ENCODE results near the gene BAD. TPM values are rescaled to one million over a fixed set of nuclear protein-coding genes. Genes with fewer than 3 reads are reported as not detected.

Gene BAD
- total and polyA plus RNA-seq, 2 of the 13 experiments (the other 11 are each of a cell fraction or from before 2014, with no cell fraction given), result 17.9 to 28.5 TPM

GRCh38 chr11:64240435-64241240 lies 43.8 kb downstream of the BAD start, which contains the start of gene FKBP2 (continued):
- TF ChIP-seq ZBTB14 (CRISPR knock-in tag; IDR thresholded peaks at IDR 0.05) (0 out of 2 replicates have a peak, but pooled peaks have one; percentile 16), RCOR2 (CRISPR knock-in tag; IDR thresholded peaks at IDR 0.05) (no peak), NAIF1 (CRISPR knock-in tag; IDR thresholded peaks at IDR 0.05; ENCODE audit: borderline replicate concordance) (no peak), DPF2 (CRISPR knock-in tag; IDR thresholded peaks at IDR 0.05; ENCODE audit: borderline replicate concordance, low read depth) (no peak), ZNF839 (CRISPR knock-in tag; IDR thresholded peaks at IDR 0.05; ENCODE audit: borderline replicate concordance) (no peak), JUND (CRISPR knock-in tag; IDR thresholded peaks at IDR 0.05) (no peak; the same call in 1 of the 2 replicates), CCDC6 (CRISPR knock-in tag; IDR thresholded peaks at IDR 0.05) (peak; percentile 55; the same call in 1 of the 2 replicates), ZGPAT (CRISPR knock-in tag; IDR thresholded peaks at IDR 0.05) (peak; percentile 76; the same call in 1 of the 2 replicates), ZFP36L1 (CRISPR knock-in tag; IDR thresholded peaks at IDR 0.05) (no peak; the same call in 1 of the 2 replicates), TCF7 (IDR thresholded peaks at IDR 0.05; ENCODE audit: low read depth) (no peak), TRAFD1 (CRISPR knock-in tag; IDR thresholded peaks at IDR 0.05; ENCODE audit: borderline replicate concordance) (no peak), SALL2 (CRISPR knock-in tag; IDR thresholded peaks at IDR 0.05) (peak; percentile 97), ZKSCAN8 (CRISPR knock-in tag; IDR thresholded peaks at IDR 0.05; ENCODE audit: borderline replicate concordance) (no peak), RXRA (CRISPR knock-in tag; IDR thresholded peaks at IDR 0.05) (peak; percentile 81), ZNF766 (CRISPR knock-in tag; IDR thresholded peaks at IDR 0.05; ENCODE audit: borderline replicate concordance) (peak; percentile 64), ZNF770 (CRISPR knock-in tag; IDR thresholded peaks at IDR 0.05) (no peak), GPBP1L1 (CRISPR knock-in tag; IDR thresholded peaks at IDR 0.05) (no peak), SKIL (CRISPR knock-in tag; IDR thresholded peaks at IDR 0.05; ENCODE audit: borderline replicate concordance) (peak; percentile 52; the same call in 1 of the 2 replicates)
